Measurements from ENCODE around the gene TNRC6A. TPM values are rescaled to one million over a fixed set of nuclear protein-coding genes. Genes with fewer than 3 reads are reported as not detected.
"Not testable (repeated sequence)": the region's sequence is repeated elsewhere in the genome, so short reads cannot be mapped to it uniquely, and the experiment has no call there.

Gene TNRC6A
- total RNA-seq, 1 donor from 2014 or later = 34.3 TPM

DNA sequence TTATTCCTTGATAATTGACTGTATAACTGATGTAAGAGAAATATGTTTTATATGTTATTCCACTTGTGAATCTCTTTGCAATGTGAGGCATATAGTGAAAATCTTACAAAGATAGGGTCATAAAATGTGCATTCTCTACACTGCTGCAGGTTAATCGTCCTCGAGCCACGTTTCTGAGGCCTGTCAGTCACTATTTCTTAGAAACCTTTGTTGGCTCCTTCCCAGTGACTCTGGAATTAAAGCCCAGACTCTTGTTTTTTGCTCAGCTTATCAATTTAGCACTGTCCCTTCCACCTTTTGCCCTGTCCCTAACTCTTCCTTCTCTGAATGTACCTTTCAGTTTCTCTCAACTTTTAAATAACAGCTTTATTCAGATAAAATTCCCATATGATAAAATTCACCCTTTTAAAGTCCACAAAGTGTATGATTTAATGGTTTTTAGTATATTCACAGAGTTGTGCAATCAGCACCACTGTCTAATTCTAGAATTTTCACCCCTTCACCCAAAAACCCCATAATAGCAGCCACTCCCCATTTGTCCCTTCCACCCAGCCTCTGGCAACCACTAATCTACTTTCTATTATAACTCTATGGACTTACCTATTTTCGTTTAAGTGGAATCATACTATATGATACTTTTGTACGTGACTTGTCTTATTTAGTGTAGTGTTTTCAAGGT lies 8.6 kb downstream of the TNRC6A start:
- Histone ChIP-seq H3K9me3 (replicated peaks) (no peaks in the 10 kb centered on the region), H3K27me3 (ENCODE audit: low read depth) (no peaks in the 10 kb centered on the region), H3K4me3 (peak overlapping the region; percentile 14), H3K4me1 (peaks cover 100% of the 10 kb centered on the region), H3K36me3 (peaks cover 11% of the 10 kb centered on the region), H3K27ac (replicated peaks) (peak overlapping the region; percentile 67)
- intact Hi-C loops (cut with micrococcal nuclease) = loop anchor here (10.0 kb wide), 1 partner anchor 47 kb away; no protein-coding TSS in a partner anchor
- no peak for DNase-seq
- TF ChIP-seq CTCF (IDR thresholded peaks at IDR 0.05; ENCODE audit: borderline replicate concordance) = no peak

GRCh38 chr16:24738895-24739294 lies 9.4 kb downstream of the TNRC6A start:
- Histone ChIP-seq H3K27me3 (ENCODE audit: low read depth) (no peaks in the 10 kb centered on the region), H3K27ac (replicated peaks) (peak overlapping the region; percentile 11), H3K36me3 (peaks cover 4% of the 10 kb centered on the region), H3K4me3 (no peak overlapping the region), H3K9me3 (replicated peaks) (no peaks in the 10 kb centered on the region), H3K4me1 (peaks cover 100% of the 10 kb centered on the region)
- intact Hi-C loops (cut with micrococcal nuclease) = loop anchor here (10.0 kb wide), 1 partner anchor 46 kb away; no protein-coding TSS in a partner anchor
- no peak for TF ChIP-seq CTCF (IDR thresholded peaks at IDR 0.05; ENCODE audit: borderline replicate concordance)
- no peak for DNase-seq

DNA sequence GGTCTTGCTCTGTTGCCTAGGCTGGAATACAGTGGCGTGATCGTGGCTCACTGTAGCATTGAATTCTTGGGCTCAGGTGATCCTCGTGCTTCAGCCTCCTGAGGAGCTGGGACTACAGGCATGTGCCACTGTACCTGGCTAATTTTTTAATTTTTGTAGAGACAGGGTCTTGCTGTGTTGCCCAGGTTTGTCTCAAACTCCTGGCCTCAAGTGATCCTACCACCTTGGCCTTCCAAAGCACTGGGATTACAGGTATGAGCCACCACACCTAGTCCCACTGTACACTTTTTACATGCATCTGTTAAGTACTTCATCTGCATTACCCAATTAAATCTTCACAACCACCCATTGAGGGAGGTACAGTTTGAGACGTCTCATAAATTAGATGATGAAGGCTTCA lies 12.4 kb downstream of the TNRC6A start:
- H3K36me3 ChIP-seq = peaks cover 6% of the 10 kb centered on the region
- H3K27me3 ChIP-seq (ENCODE audit: low read depth) = no peaks in the 10 kb centered on the region
- H3K4me1 ChIP-seq = peaks cover 100% of the 10 kb centered on the region
- no peaks in the 10 kb centered on the region for H3K9me3 ChIP-seq (replicated peaks)
- H3K27ac ChIP-seq (replicated peaks) = no peak overlapping the region
- intact Hi-C loops (cut with micrococcal nuclease) = no loop called here
- no peak overlapping the region for H3K4me3 ChIP-seq
- DNase-seq = no peak
- no peak for TF ChIP-seq CTCF (IDR thresholded peaks at IDR 0.05; ENCODE audit: borderline replicate concordance)

- intact Hi-C loops (cut with micrococcal nuclease); H3K36me3 ChIP-seq; H3K9me3 ChIP-seq (replicated peaks); H3K27me3 ChIP-seq (ENCODE audit: low read depth); H3K27ac ChIP-seq (replicated peaks); DNase-seq; H3K4me3 ChIP-seq: not testable (repeated sequence)
- peaks cover 100% of the 10 kb centered on the region for H3K4me1 ChIP-seq
These were observed 13.2 kb downstream of the TNRC6A start for GRCh38 chr16:24742610-24743009.

DNA sequence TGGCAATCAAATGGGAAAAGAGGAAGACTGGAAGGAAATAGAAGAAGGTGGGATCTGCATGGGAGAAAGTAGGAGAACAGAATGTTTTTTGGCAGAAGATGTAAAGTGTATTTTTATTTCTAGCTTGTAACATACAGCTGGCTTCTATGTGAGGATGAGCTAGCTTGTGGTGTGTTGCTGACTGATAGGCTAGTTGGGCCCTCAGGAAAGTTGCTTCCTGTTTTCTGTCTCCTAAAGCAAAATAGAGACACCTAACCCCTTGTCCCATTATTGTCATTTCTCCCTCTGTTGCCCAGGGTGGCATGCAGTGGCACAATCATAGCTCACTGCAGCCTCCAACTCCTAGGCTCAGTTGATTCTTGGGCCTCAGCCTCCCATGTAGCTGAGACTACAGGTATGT lies 15.9 kb downstream of the TNRC6A start:
- H3K4me1 ChIP-seq = peaks cover 100% of the 10 kb centered on the region
- TF ChIP-seq CTCF (IDR thresholded peaks at IDR 0.05; ENCODE audit: borderline replicate concordance) = no peak
- H3K4me3 ChIP-seq = no peak overlapping the region
- no peaks in the 10 kb centered on the region for H3K9me3 ChIP-seq (replicated peaks)
- DNase-seq = no peak
- H3K27ac ChIP-seq (replicated peaks) = no peak overlapping the region
- intact Hi-C loops (cut with micrococcal nuclease) = no loop called here
- H3K36me3 ChIP-seq = peaks cover 6% of the 10 kb centered on the region
- no peaks in the 10 kb centered on the region for H3K27me3 ChIP-seq (ENCODE audit: low read depth)

DNA sequence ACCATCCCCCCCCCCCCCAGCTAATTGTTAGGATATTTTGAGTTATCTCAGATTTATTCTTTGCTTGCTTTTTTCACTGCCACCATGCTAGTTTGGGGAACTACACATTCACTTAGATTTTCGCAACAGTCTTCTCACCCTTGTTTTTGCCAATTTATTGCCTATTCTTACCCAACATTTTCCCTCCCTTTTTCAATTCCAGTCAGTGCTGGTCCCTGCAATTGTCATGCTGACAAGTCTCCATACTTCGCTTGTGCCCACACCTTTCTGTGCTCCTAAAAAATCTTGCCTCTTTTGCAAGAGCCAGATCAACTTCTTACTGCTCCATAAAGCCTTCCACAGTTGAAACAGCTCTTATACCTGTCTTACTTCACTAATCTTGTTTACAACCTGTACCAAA lies 16.3 kb downstream of the TNRC6A start:
- intact Hi-C loops (cut with micrococcal nuclease) = no loop called here
- Histone ChIP-seq H3K27me3 (ENCODE audit: low read depth) (no peaks in the 10 kb centered on the region), H3K36me3 (peaks cover 6% of the 10 kb centered on the region), H3K27ac (replicated peaks) (peak overlapping the region; percentile 7), H3K4me3 (no peak overlapping the region), H3K9me3 (replicated peaks) (no peaks in the 10 kb centered on the region), H3K4me1 (peaks cover 100% of the 10 kb centered on the region)
- no peak for TF ChIP-seq CTCF (IDR thresholded peaks at IDR 0.05; ENCODE audit: borderline replicate concordance)
- no peak for DNase-seq
